Measurements from ENCODE around the gene KRTAP12-2.
"Not testable (repeated sequence)": the region's sequence is repeated elsewhere in the genome, so short reads cannot be mapped to it uniquely, and the experiment has no call there.

Gene KRTAP12-2

GRCh38 chr21:44684077-44684476 is 17.4 kb upstream of the KRTAP12-2 start:
- DNase-seq (ENCODE audit: low read depth in 2 of 2): no peak

- DNase-seq (ENCODE audit: low read depth in 2 of 2): no peak
Observed at GRCh38 chr21:44682580-44683151, 15.9 kb upstream of the KRTAP12-2 start.

GRCh38 chr21:44681861-44682579 is 15.3 kb upstream of the KRTAP12-2 start, which contains the start of gene KRTAP12-1:
TSS of gene KRTAP12-1 (minus strand) at chr21:44682163. CDS start at chr21:44682123, 40 bp downstream.
- no peak for DNase-seq (ENCODE audit: low read depth in 2 of 2)

GRCh38 chr21:44681152-44681551 is 14.4 kb upstream of the KRTAP12-2 start:
- DNase-seq (ENCODE audit: low read depth in 2 of 2): no peak

GRCh38 chr21:44677881-44678280 is 11.2 kb upstream of the KRTAP12-2 start:
- DNase-seq (ENCODE audit: low read depth in 2 of 2): no peak

- no peak for DNase-seq (ENCODE audit: low read depth in 2 of 2)
Observed at GRCh38 chr21:44671911-44672310, 5.2 kb upstream of the KRTAP12-2 start.

- DNase-seq (ENCODE audit: low read depth in 2 of 2): no peak
Observed at GRCh38 chr21:44670642-44671432, 4.1 kb upstream of the KRTAP12-2 start.

GRCh38 chr21:44667612-44668011 is 885 bp upstream of the KRTAP12-2 start:
- no peak for DNase-seq (ENCODE audit: low read depth in 2 of 2)

- no peak for DNase-seq (ENCODE audit: low read depth in 2 of 2)
Observed at GRCh38 chr21:44664691-44665090, 2.0 kb downstream of the KRTAP12-2 start.

- not testable (repeated sequence) for DNase-seq (ENCODE audit: low read depth in 2 of 2)
Observed at GRCh38 chr21:44661567-44661966, 5.2 kb downstream of the KRTAP12-2 start.

- no peak for DNase-seq (ENCODE audit: low read depth in 2 of 2)
Observed at GRCh38 chr21:44658913-44659595, 7.7 kb downstream of the KRTAP12-2 start.

- no peak for DNase-seq (ENCODE audit: low read depth in 2 of 2)
Observed at GRCh38 chr21:44658541-44658910, 8.2 kb downstream of the KRTAP12-2 start.

- DNase-seq (ENCODE audit: low read depth in 2 of 2): no peak
Observed at GRCh38 chr21:44657635-44658540, 8.8 kb downstream of the KRTAP12-2 start, which contains the start of gene KRTAP12-3. TSS of gene KRTAP12-3 (plus strand) at chr21:44657932. CDS start at chr21:44657980, 48 bp downstream.

- DNase-seq (ENCODE audit: low read depth in 2 of 2): no peak
Observed at GRCh38 chr21:44656868-44657267, 9.9 kb downstream of the KRTAP12-2 start.

GRCh38 chr21:44654576-44655175 is 12.1 kb downstream of the KRTAP12-2 start, which contains the start of gene KRTAP12-4:
TSS of gene KRTAP12-4 (minus strand) at chr21:44654659. CDS start at chr21:44654614, 45 bp downstream.
- no peak for DNase-seq (ENCODE audit: low read depth in 2 of 2)

GRCh38 chr21:44653656-44654575 is 12.8 kb downstream of the KRTAP12-2 start:
- DNase-seq (ENCODE audit: low read depth in 2 of 2): no peak

- no peak for DNase-seq (ENCODE audit: low read depth in 2 of 2)
Observed at GRCh38 chr21:44653123-44653522, 13.6 kb downstream of the KRTAP12-2 start.

- DNase-seq (ENCODE audit: low read depth in 2 of 2): no peak
Observed at GRCh38 chr21:44650973-44651675, 15.6 kb downstream of the KRTAP12-2 start.
